Epithelial cell of proximal tubule (primary cell): ENCODE results near the gene UFSP2. TPM values are rescaled to one million over a fixed set of nuclear protein-coding genes. Genes with fewer than 3 reads are reported as not detected.

Experiments used
- DNase-seq: peaks from one replicate; pipeline ENCODE4 v3.0.0-alpha.2; 2011; ENCODE audit warnings: low read depth
- H3K4me3 ChIP-seq: 2 replicates; pipeline ENCODE4 v1.5.1; 2011; ENCODE audit warnings: low read depth, mild to moderate bottlenecking, low read length
- CTCF ChIP-seq: conservative IDR thresholded peaks from 2 replicates; pipeline ENCODE4 v1.5.1; 2012; ENCODE audit warnings: low read depth, mild to moderate bottlenecking, low read length
- total RNA-seq: library from RNA; depleted of rRNA; stranded (reverse); fragments of >200 nt; gene quantifications from 2 replicates; pipeline ENCODE4 v1.2.3, GENCODE V29; 2015

The UFSP2 gene
- total RNA-seq, 1 donor from 2014 or later: 28.9 TPM

- no peak for DNase-seq
- TF ChIP-seq CTCF: no peak
- no peak overlapping the region for H3K4me3 ChIP-seq
These were observed 46.2 kb downstream of the UFSP2 start for GRCh38 chr4:185379326-185380295.

- no peak overlapping the region for H3K4me3 ChIP-seq
- no peak for DNase-seq
- TF ChIP-seq CTCF: no peak
These were observed 47.5 kb downstream of the UFSP2 start for GRCh38 chr4:185378264-185378663.

- no peak for TF ChIP-seq CTCF
- no peak overlapping the region for H3K4me3 ChIP-seq
- no peak for DNase-seq
These were observed 51.2 kb downstream of the UFSP2 start for GRCh38 chr4:185374573-185374972.

GRCh38 chr4:185374027-185374426 lies 51.7 kb downstream of the UFSP2 start:
- no peak for TF ChIP-seq CTCF
- no peak overlapping the region for H3K4me3 ChIP-seq
- no peak for DNase-seq

- DNase-seq: no peak
- H3K4me3 ChIP-seq: no peak overlapping the region
- no peak for TF ChIP-seq CTCF
These were observed 54.1 kb downstream of the UFSP2 start for GRCh38 chr4:185371702-185372101.

GRCh38 chr4:185370268-185370949 lies 55.4 kb downstream of the UFSP2 start:
- H3K4me3 ChIP-seq: no peak overlapping the region
- no peak for DNase-seq
- TF ChIP-seq CTCF: no peak

- no peak for DNase-seq
- no peak for TF ChIP-seq CTCF
These were observed 56.0 kb downstream of the UFSP2 start for GRCh38 chr4:185369731-185370130.

More at GRCh38 chr4:185369731-185370130, 56.0 kb downstream of the UFSP2 start:
- no peak overlapping the region for H3K4me3 ChIP-seq
